HepG2 (cell line): ENCODE results near the gene TSTD2. TPM values are rescaled to one million over a fixed set of nuclear protein-coding genes. Genes with fewer than 3 reads are reported as not detected.

Experiments used
- ATAC-seq: fragments of 200-7000 bp; cut with Tn5 transposase; 3 replicates; pipeline ENCODE4 v1.9.1; 2020; ENCODE audit warnings: mild to moderate bottlenecking, moderate library complexity
- BruUV-seq: library from RNA; stranded (reverse); fragments of 400-500 nt; replicated peaks from 2 replicates; lab custom pipeline; 2021; lab: Mats Ljungman, UMichigan
- CTCF ChIA-PET: fragments of 300-600 bp; formaldehyde crosslinking; extraction: SDS; loops from one replicate; lab custom pipeline; 2021; ENCODE audit warnings: low total read pairs, inconsistent platforms, low intra/inter-chr PET ratio; lab: Yijun Ruan, JAX
- POLR2A ChIA-PET: fragments of 350-600 bp; sonication (Branson Sonifier 250); formaldehyde crosslinking; loops from one replicate; lab custom pipeline; 2020; ENCODE audit warnings: antibody characterized with exemption, inconsistent platforms; lab: Yijun Ruan, JAX
- DNase-seq: peaks from one replicate; pipeline ENCODE4 v3.0.0-alpha.2; 2015; ENCODE audit warnings: low spot score
- FAIRE-seq: peaks from 3 replicates; lab custom pipeline; 2011; peaks lifted over from hg19 to GRCh38; lab: Jason Lieb, UNC
- H2AFZ ChIP-seq: one replicate; pipeline ENCODE4 v1.6.1; 2011; ENCODE audit warnings: low read length, inconsistent platforms
- H3K27ac ChIP-seq: fragments of 300-600 bp; 3 replicates; pipeline ENCODE4 v1.8.0; 2011; ENCODE audit warnings: mixed run types, mild to moderate bottlenecking, mixed read lengths, low read length, inconsistent platforms; ENCODE audit not compliant: insufficient read depth; ENCODE audit errors: extremely low read length
- H3K27me3 ChIP-seq, 2 experiments: fragments of 200-600 bp in 1 of 2; 2 replicates in 1 of 2; 3 replicates in 1 of 2; pipeline versions ENCODE4 v1.6.0 to v1.8.0; 2011; ENCODE audit warnings: low read length in 2 of 2, mild to moderate bottlenecking in 2 of 2, moderate library complexity in 2 of 2, inconsistent platforms in 1 of 2; ENCODE audit not compliant: insufficient read depth in 2 of 2, control insufficient read depth in 1 of 2
- H3K36me3 ChIP-seq, 2 experiments: fragments of 200-600 bp in 1 of 2; replicated peaks in 1 of 2; 2 replicates in 1 of 2; 3 replicates in 1 of 2; pipeline versions ENCODE4 v1.5.1 to v1.8.0; 2011; ENCODE audit warnings: low read length in 2 of 2, inconsistent platforms in 1 of 2; ENCODE audit not compliant: insufficient read depth in 2 of 2, control insufficient read depth in 1 of 2
- H3K4me1 ChIP-seq: 2 replicates; pipeline ENCODE4 v1.5.1; 2012; ENCODE audit warnings: low read length, inconsistent platforms; ENCODE audit not compliant: insufficient read depth
- H3K4me2 ChIP-seq: 2 replicates; pipeline ENCODE4 v1.6.0; 2011; ENCODE audit warnings: low read depth, low read length, inconsistent platforms
- H3K4me3 ChIP-seq, 3 experiments: fragments of 200-600 bp in 1 of 3; sonication (generic), shearing (Covaris generic) in 1 of 3; replicated peaks in 1 of 3; 2 replicates each; pipeline ENCODE4 v1.5.1; 2011 to 2016; ENCODE audit warnings: low read length in 3 of 3, inconsistent platforms in 2 of 3, low read depth in 2 of 3, mild to moderate bottlenecking in 2 of 3, control low read depth in 1 of 3, mixed read lengths in 1 of 3; ENCODE audit not compliant: insufficient read depth in 1 of 3
- H3K79me2 ChIP-seq: one replicate; pipeline ENCODE4 v1.6.1; 2011; ENCODE audit warnings: low read length, inconsistent platforms; ENCODE audit not compliant: insufficient read depth
- H3K9ac ChIP-seq: 2 replicates; pipeline ENCODE4 v1.6.0; 2011; ENCODE audit warnings: mild to moderate bottlenecking, low read depth, low read length, inconsistent platforms; ENCODE audit not compliant: insufficient read depth
- H3K9me3 ChIP-seq: 2 replicates; pipeline ENCODE4 v1.5.1; 2012; ENCODE audit warnings: mild to moderate bottlenecking, low read length
- H4K20me1 ChIP-seq: 2 replicates; pipeline ENCODE4 v1.6.0; 2011; ENCODE audit warnings: inconsistent platforms, mild to moderate bottlenecking, low read length, moderate library complexity; ENCODE audit not compliant: insufficient read depth
- DNMT1 ChIP-seq: sonication (generic); formaldehyde crosslinking; IDR thresholded peaks from 2 replicates; pipeline ENCODE4 v1.5.1; 2020; ENCODE audit warnings: mild to moderate bottlenecking, missing genetic modification reagents
- EZH2 ChIP-seq: conservative IDR thresholded peaks from 2 replicates; pipeline ENCODE4 v1.6.1; 2012; ENCODE audit warnings: mild to moderate bottlenecking, low read depth, low read length, moderate library complexity
- REST ChIP-seq, 2 experiments: IDR thresholded peaks; 2 replicates each; pipeline ENCODE4 v1.6.1; 2011 to 2012; ENCODE audit warnings: low read length in 2 of 2, borderline replicate concordance in 1 of 2, low read depth in 1 of 2, mild to moderate bottlenecking in 1 of 2, moderate library complexity in 1 of 2
- SNAPC4 ChIP-seq: sonication (generic); formaldehyde crosslinking; IDR thresholded peaks from 2 replicates; pipeline ENCODE4 v1.4.0; 2020; ENCODE audit warnings: mild to moderate bottlenecking, missing genetic modification reagents
- ZFP36L1 ChIP-seq: sonication (generic); formaldehyde crosslinking; IDR thresholded peaks from 2 replicates; pipeline ENCODE4 v1.8.0; 2022; ENCODE audit warnings: mild to moderate bottlenecking, missing genetic modification reagents, moderate library complexity
- ZNF264 ChIP-seq: sonication (generic); formaldehyde crosslinking; IDR thresholded peaks from 2 replicates; pipeline ENCODE4 v1.4.0; 2020; ENCODE audit warnings: missing genetic modification reagents
- ZNF296 ChIP-seq: sonication (generic); formaldehyde crosslinking; conservative IDR thresholded peaks from 2 replicates; pipeline ENCODE4 v1.5.0; 2020; ENCODE audit warnings: mild to moderate bottlenecking, missing genetic modification reagents
- ZNF33B ChIP-seq: sonication (generic); formaldehyde crosslinking; IDR thresholded peaks from 2 replicates; pipeline ENCODE4 v1.5.1; 2020; ENCODE audit warnings: mild to moderate bottlenecking, missing genetic modification reagents
- ZNF780A ChIP-seq: sonication (generic); formaldehyde crosslinking; IDR thresholded peaks from 2 replicates; pipeline ENCODE4 v1.8.0; 2022; ENCODE audit warnings: mild to moderate bottlenecking, missing genetic modification reagents, moderate library complexity
- WGBS: methylation state at CpG from one replicate; pipeline ENCODE4 v1.1.6; 2017; ENCODE audit warnings: low lambda C conversion rate; 5-methylcytosine and 5-hydroxymethylcytosine counted together
- in situ Hi-C: cut with HindIII; loops from 2 replicates; pipeline ENCODE4 v1.10.0; 2017; ENCODE audit warnings: low pct_unique_long_range_greater_than_20kb; ENCODE audit not compliant: extremely low pct_ligation_motif_present
- intact Hi-C: fragments of 100-400 bp; cut with micrococcal nuclease; formaldehyde crosslinking; loops from one replicate; pipeline ENCODE4 v1.10.0; 2022; ENCODE audit not compliant: unreplicated experiment
- polyA plus RNA-seq, 8 experiments: library from polyadenylated mRNA; depleted of rRNA in 3 of 8; stranded (reverse) in 7 of 8; unstranded in 1 of 8; fragments of >200 nt; fragmentation: Illumina TruSeq in 4 of 8; extraction: Trizol in 4 of 8; gene quantifications; 2 replicates each; pipeline versions ENCODE4 v1.2.1 to v1.2.3, GENCODE V29; 2011 to 2016; ENCODE audit warnings: low read depth in 4 of 8, missing spikeins in 1 of 8, mixed read lengths in 1 of 8; ENCODE audit not compliant: insufficient read depth in 1 of 8
- total RNA-seq, 5 experiments: library from RNA; depleted of rRNA; stranded (reverse); fragments of >200 nt; fragmentation: Illumina TruSeq; extraction: Trizol; gene quantifications; 2 replicates each; pipeline ENCODE4 v1.2.3, GENCODE V29; 2016; ENCODE audit warnings: low read depth in 1 of 5
- TF ChIP-seq, protein P1 (sequence below): sonication (generic); formaldehyde crosslinking; IDR thresholded peaks from 2 replicates; pipeline ENCODE4 v1.4.0; 2020; ENCODE audit warnings: missing genetic modification reagents, borderline replicate concordance
- TF ChIP-seq, protein P2 (sequence below): sonication (generic); formaldehyde crosslinking; IDR thresholded peaks from 2 replicates; pipeline ENCODE4 v1.8.1; 2023; ENCODE audit warnings: mild to moderate bottlenecking, missing genetic modification reagents, borderline replicate concordance

TSTD2 gene
- total and polyA plus RNA-seq, 2 of the 13 experiments (the other 11 are each of a cell fraction or from before 2014, with no cell fraction given): 16.0 to 23.1 TPM

- Histone ChIP-seq H3K4me3 (no peak overlapping the region), H3K9me3 (no peaks in the 10 kb centered on the region), H3K79me2 (no peaks in the 10 kb centered on the region), H3K4me2 (no peak overlapping the region), H3K9ac (no peak overlapping the region), H3K27me3 (peaks cover 2 to 18% of the 10 kb centered on the region in 2 experiments; a peak in 3 of 5 replicates), H3K27ac (no peak overlapping the region), H3K36me3 (no peaks in the 10 kb centered on the region), H3K4me1 (no peaks in the 10 kb centered on the region), H4K20me1 (no peaks in the 10 kb centered on the region), H2AFZ (no peak overlapping the region)
- ChIA-PET POLR2A (no interaction called here), CTCF (no interaction called here)
- WGBS: 64% methylated on average over 9 of the region's 10 CpGs
- intact Hi-C loops (no loop called here), in situ Hi-C loops (no loop called here)
- DNase-seq: no peak
- no peak for FAIRE-seq
- no TSS peak for BruUV-seq
- ATAC-seq: no peak; the same call in 1 of the 3 replicates
- TF ChIP-seq ZNF296 (CRISPR knock-in tag) (no peak), ZNF780A (no peak), ZFP36L1 (CRISPR knock-in tag) (no peak), REST (IDR thresholded peaks at IDR 0.05; ENCODE audit: borderline replicate concordance in 1 of 2, low read depth in 1 of 2, low read length in 2 of 2) (no peak), EZH2 (no peak), ZNF33B (CRISPR knock-in tag) (no peak), SNAPC4 (CRISPR knock-in tag) (no peak), DNMT1 (CRISPR knock-in tag) (no peak), ZNF264 (CRISPR knock-in tag) (no peak)
- TF ChIP-seq, protein P1, sequence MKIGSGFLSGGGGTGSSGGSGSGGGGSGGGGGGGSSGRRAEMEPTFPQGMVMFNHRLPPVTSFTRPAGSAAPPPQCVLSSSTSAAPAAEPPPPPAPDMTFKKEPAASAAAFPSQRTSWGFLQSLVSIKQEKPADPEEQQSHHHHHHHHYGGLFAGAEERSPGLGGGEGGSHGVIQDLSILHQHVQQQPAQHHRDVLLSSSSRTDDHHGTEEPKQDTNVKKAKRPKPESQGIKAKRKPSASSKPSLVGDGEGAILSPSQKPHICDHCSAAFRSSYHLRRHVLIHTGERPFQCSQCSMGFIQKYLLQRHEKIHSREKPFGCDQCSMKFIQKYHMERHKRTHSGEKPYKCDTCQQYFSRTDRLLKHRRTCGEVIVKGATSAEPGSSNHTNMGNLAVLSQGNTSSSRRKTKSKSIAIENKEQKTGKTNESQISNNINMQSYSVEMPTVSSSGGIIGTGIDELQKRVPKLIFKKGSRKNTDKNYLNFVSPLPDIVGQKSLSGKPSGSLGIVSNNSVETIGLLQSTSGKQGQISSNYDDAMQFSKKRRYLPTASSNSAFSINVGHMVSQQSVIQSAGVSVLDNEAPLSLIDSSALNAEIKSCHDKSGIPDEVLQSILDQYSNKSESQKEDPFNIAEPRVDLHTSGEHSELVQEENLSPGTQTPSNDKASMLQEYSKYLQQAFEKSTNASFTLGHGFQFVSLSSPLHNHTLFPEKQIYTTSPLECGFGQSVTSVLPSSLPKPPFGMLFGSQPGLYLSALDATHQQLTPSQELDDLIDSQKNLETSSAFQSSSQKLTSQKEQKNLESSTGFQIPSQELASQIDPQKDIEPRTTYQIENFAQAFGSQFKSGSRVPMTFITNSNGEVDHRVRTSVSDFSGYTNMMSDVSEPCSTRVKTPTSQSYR (CRISPR knock-in tag): no peak
- TF ChIP-seq, protein P2, sequence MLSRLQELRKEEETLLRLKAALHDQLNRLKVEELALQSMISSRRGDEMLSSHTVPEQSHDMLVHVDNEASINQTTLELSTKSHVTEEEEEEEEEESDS (CRISPR knock-in tag): no peak
Observed at GRCh38 chr9:97556036-97556720, 77.0 kb downstream of the TSTD2 start.
